H1 (cell line): ENCODE data around the gene MAMSTR. TPM values are rescaled to one million over a fixed set of nuclear protein-coding genes. Genes with fewer than 3 reads are reported as not detected.

Source experiments
- CTCF ChIA-PET: fragments of 300-600 bp; sonication (Branson Sonifier 250); formaldehyde crosslinking; loops from one replicate; lab custom pipeline; 2021; ENCODE audit not compliant: partially characterized antibody; lab: Charles Lee
- POLR2A ChIA-PET: fragments of 300-600 bp; sonication (Branson Sonifier 250); formaldehyde crosslinking; loops from one replicate; lab custom pipeline; 2021; ENCODE audit warnings: inconsistent platforms; ENCODE audit not compliant: partially characterized antibody; lab: Charles Lee
- DNase-seq, 2 experiments: peaks; one replicate each; pipeline versions ENCODE4 v3.0.0 to v3.0.0-alpha.2; 2010 to 2022; ENCODE audit warnings: low spot score in 2 of 2, low read depth in 1 of 2, mixed read lengths in 1 of 2
- FAIRE-seq: peaks from 2 replicates; lab custom pipeline; 2011; peaks lifted over from hg19 to GRCh38; lab: Jason Lieb, UNC
- H2AFZ ChIP-seq: 2 replicates; pipeline ENCODE4 v1.8.1; 2012; ENCODE audit warnings: low read length, inconsistent platforms
- H2AK5ac ChIP-seq: 2 replicates; pipeline ENCODE4 v1.6.1; 2013; ENCODE audit warnings: low read depth, low read length
- H2BK120ac ChIP-seq: replicated peaks from 2 replicates; pipeline ENCODE3; 2013; ENCODE audit warnings: low read depth, low read length, inconsistent platforms
- H2BK12ac ChIP-seq: 2 replicates; pipeline ENCODE4 v1.6.1; 2013; ENCODE audit warnings: low read depth, low read length
- H2BK15ac ChIP-seq: 2 replicates; pipeline ENCODE4 v1.6.1; 2013; ENCODE audit warnings: low read length
- H2BK20ac ChIP-seq: 2 replicates; pipeline ENCODE4 v1.6.1; 2013; ENCODE audit warnings: low read length
- H2BK5ac ChIP-seq: 2 replicates; pipeline ENCODE4 v1.6.1; 2013; ENCODE audit warnings: low read depth, low read length
- H3K14ac ChIP-seq: 2 replicates; pipeline ENCODE4 v1.6.1; 2013; ENCODE audit warnings: inconsistent platforms; ENCODE audit not compliant: insufficient read length
- H3K18ac ChIP-seq: 2 replicates; pipeline ENCODE4 v1.6.1; 2013; ENCODE audit warnings: low read length; ENCODE audit errors: extremely low read depth
- H3K23ac ChIP-seq: 2 replicates; pipeline ENCODE4 v1.6.1; 2013; ENCODE audit warnings: inconsistent platforms; ENCODE audit not compliant: insufficient read length
- H3K23me2 ChIP-seq: 2 replicates; pipeline ENCODE4 v1.6.1; 2013; ENCODE audit warnings: low read depth, low read length
- H3K27ac ChIP-seq: 2 replicates; pipeline ENCODE4 v1.6.1; 2011; ENCODE audit warnings: low read depth, low read length, inconsistent platforms
- H3K27me3 ChIP-seq, 4 experiments: replicated peaks in 1 of 4; 1 replicate in 1 of 4; 2 replicates in 3 of 4; pipeline versions ENCODE4 v1.6.1 to v1.8.1; 2011 to 2013; ENCODE audit warnings: low read length in 3 of 4, mild to moderate bottlenecking in 3 of 4, inconsistent platforms in 2 of 4, mixed read lengths in 2 of 4, moderate library complexity in 1 of 4; ENCODE audit not compliant: control insufficient read depth in 3 of 4, insufficient read depth in 3 of 4; ENCODE audit errors: extremely low read depth in 1 of 4
- H3K36me3 ChIP-seq, 4 experiments: 2 replicates each; pipeline versions ENCODE4 v1.6.1 to v1.8.1; 2011 to 2013; ENCODE audit warnings: mild to moderate bottlenecking in 4 of 4, low read length in 3 of 4, moderate library complexity in 2 of 4, control low read depth in 1 of 4, inconsistent platforms in 1 of 4; ENCODE audit not compliant: insufficient read depth in 4 of 4, control insufficient read depth in 2 of 4
- H3K4ac ChIP-seq: replicated peaks from 2 replicates; pipeline ENCODE3; 2013; ENCODE audit warnings: low read length, low read depth, mixed read lengths, inconsistent platforms; ENCODE audit not compliant: insufficient read length
- H3K4me1 ChIP-seq, 4 experiments: replicated peaks in 1 of 4; 1 replicate in 1 of 4; 2 replicates in 3 of 4; pipeline versions ENCODE4 v1.6.1 to v1.8.1; 2011 to 2013; ENCODE audit warnings: low read length in 3 of 4, inconsistent platforms in 2 of 4, mixed read lengths in 1 of 4; ENCODE audit not compliant: insufficient read depth in 4 of 4, control insufficient read depth in 3 of 4
- H3K4me2 ChIP-seq, 2 experiments: 2 replicates each; pipeline versions ENCODE4 v1.6.1 to v1.8.1; 2011 to 2013; ENCODE audit warnings: low read depth in 2 of 2, low read length in 2 of 2, control low read depth in 1 of 2, inconsistent platforms in 1 of 2, mild to moderate bottlenecking in 1 of 2; ENCODE audit not compliant: insufficient read depth in 1 of 2
- H3K4me3 ChIP-seq, 4 experiments: fragments of 200-600, 300-600 bp in 1 of 4; sonication (generic), shearing (Covaris generic), sonication (Bioruptor Twin) in 1 of 4; 2 replicates each; pipeline versions ENCODE4 v1.5.1 to v1.8.1; 2011 to 2016; ENCODE audit warnings: low read length in 4 of 4, low read depth in 3 of 4, control low read depth in 2 of 4, inconsistent platforms in 2 of 4, mild to moderate bottlenecking in 2 of 4, mixed read lengths in 1 of 4, moderate library complexity in 1 of 4; ENCODE audit not compliant: insufficient read depth in 2 of 4; ENCODE audit errors: extremely low read depth in 1 of 4
- H3K56ac ChIP-seq: replicated peaks from 2 replicates; pipeline ENCODE3; 2013; ENCODE audit warnings: low read depth, mild to moderate bottlenecking, mixed read lengths, low read length, inconsistent platforms; ENCODE audit not compliant: insufficient read length
- H3K79me1 ChIP-seq: 2 replicates; pipeline ENCODE4 v1.6.1; 2013; ENCODE audit warnings: low read depth, low read length, control low read depth
- H3K79me2 ChIP-seq, 2 experiments: 2 replicates each; pipeline versions ENCODE4 v1.6.1 to v1.8.1; 2012 to 2013; ENCODE audit warnings: low read length in 2 of 2, mild to moderate bottlenecking in 2 of 2, inconsistent platforms in 1 of 2; ENCODE audit not compliant: insufficient read depth in 2 of 2, control insufficient read depth in 1 of 2
- H3K9ac ChIP-seq, 4 experiments: replicated peaks in 1 of 4; 1 replicate in 1 of 4; 2 replicates in 3 of 4; pipeline versions ENCODE4 v1.6.1 to v1.8.1; 2011 to 2013; ENCODE audit warnings: low read depth in 3 of 4, low read length in 3 of 4, control low read depth in 2 of 4, mild to moderate bottlenecking in 2 of 4, moderate library complexity in 2 of 4, inconsistent platforms in 1 of 4; ENCODE audit errors: extremely low read depth in 1 of 4
- H3K9me3 ChIP-seq, 2 experiments: 2 replicates each; pipeline versions ENCODE4 v1.6.1 to v1.8.1; 2012 to 2013; ENCODE audit warnings: mild to moderate bottlenecking in 2 of 2, moderate library complexity in 2 of 2, control low read depth in 1 of 2, inconsistent platforms in 1 of 2, low read depth in 1 of 2, low read length in 1 of 2, mixed read lengths in 1 of 2; ENCODE audit not compliant: insufficient read depth in 2 of 2
- H4K20me1 ChIP-seq, 2 experiments: replicated peaks in 1 of 2; 2 replicates each; pipeline versions ENCODE3 to v1.8.1; 2011 to 2013; ENCODE audit warnings: inconsistent platforms in 2 of 2, low read length in 2 of 2, mild to moderate bottlenecking in 1 of 2; ENCODE audit not compliant: insufficient read depth in 2 of 2, control insufficient read depth in 1 of 2
- H4K5ac ChIP-seq: 2 replicates; pipeline ENCODE4 v1.6.1; 2013; ENCODE audit warnings: low read length, low read depth, mixed read lengths, inconsistent platforms; ENCODE audit not compliant: insufficient read length
- H4K8ac ChIP-seq: 2 replicates; pipeline ENCODE4 v1.8.0; 2013; ENCODE audit warnings: mild to moderate bottlenecking, moderate library complexity, low read length, inconsistent platforms; ENCODE audit not compliant: insufficient read depth; ENCODE audit errors: extremely low read depth
- H4K91ac ChIP-seq: replicated peaks from 2 replicates; pipeline ENCODE3; 2013; ENCODE audit warnings: low read length, mixed read lengths, inconsistent platforms; ENCODE audit not compliant: insufficient read length
- RAD21 ChIP-seq, 2 experiments: IDR thresholded peaks in 1 of 2; conservative IDR thresholded peaks in 1 of 2; 2 replicates each; pipeline ENCODE4 v1.6.1; 2011; ENCODE audit warnings: low read depth in 2 of 2, low read length in 2 of 2, improper control_type of control experiment in 1 of 2, inconsistent platforms in 1 of 2, mild to moderate bottlenecking in 1 of 2, moderate library complexity in 1 of 2
- SP1 ChIP-seq: IDR thresholded peaks from 2 replicates; pipeline ENCODE4 v1.6.1; 2011; ENCODE audit warnings: low read depth, low read length
- SUZ12 ChIP-seq: fragments of 200-600 bp; sonication (generic); IDR thresholded peaks from 2 replicates; pipeline ENCODE4 v1.6.1; 2012; ENCODE audit warnings: mild to moderate bottlenecking, inconsistent platforms, low read length, moderate library complexity, mixed read lengths
- TAF1 ChIP-seq: IDR thresholded peaks from 2 replicates; pipeline ENCODE4 v1.6.1; 2011; ENCODE audit warnings: mild to moderate bottlenecking, low read depth, low read length
- TBP ChIP-seq: IDR thresholded peaks from 2 replicates; pipeline ENCODE4 v1.6.1; 2011; ENCODE audit warnings: low read depth, low read length, improper control_type of control experiment
- USF2 ChIP-seq: IDR thresholded peaks from 2 replicates; pipeline ENCODE4 v1.6.1; 2011; ENCODE audit warnings: low read length, improper control_type of control experiment
- WGBS, 2 experiments: shearing (Covaris generic) in 1 of 2; methylation state at CpG; one replicate each; pipeline versions ENCODE4 v1.1.6 to v1.1.7; 2013 to 2015; ENCODE audit warnings: low lambda C conversion rate in 2 of 2, mixed read lengths in 2 of 2, inconsistent platforms in 1 of 2, low coverage in 1 of 2, missing lambda C conversion rate in 1 of 2; ENCODE audit not compliant: insufficient replicate concordance in 2 of 2, insufficient coverage in 1 of 2, insufficient read length in 1 of 2; ENCODE audit errors: extremely low coverage in 1 of 2, missing lambda C conversion rate in 1 of 2; 5-methylcytosine and 5-hydroxymethylcytosine counted together
- polyA plus RNA-seq, 7 experiments: library from polyadenylated mRNA; depleted of rRNA in 3 of 7; stranded (reverse) in 5 of 7; unstranded in 2 of 7; fragments of >200 nt in 5 of 7; fragments of 200-250 nt in 2 of 7; gene quantifications; 1 replicate in 5 of 7; 2 replicates in 1 of 7; 4 replicates in 1 of 7; pipeline versions ENCODE4 v1.2.1 to v1.2.3, GENCODE V29; 2011 to 2013; ENCODE audit warnings: missing spikeins in 2 of 7, mixed read lengths in 2 of 7
- total RNA-seq: library from RNA; stranded (reverse); fragmentation: NEBNext Ultra II Directional; extraction: Animal tissue kit (Norgen Biotek cat#: 25700); gene quantifications from 2 replicates; pipeline ENCODE4 v1.2.1, GENCODE V29; 2021

The MAMSTR gene
- total and polyA plus RNA-seq, 2 of the 8 experiments (the other 6 are each of a cell fraction or from before 2014, with no cell fraction given): 2.0 to 2.3 TPM

- TF ChIP-seq USF2 (peak; percentile 33; the same call in 1 of the 2 replicates), TBP (peak; percentile 30; the same call in 1 of the 2 replicates), TAF1 (peak; percentile 52; the same call in 1 of the 2 replicates), RAD21 (IDR thresholded peaks at IDR 0.05 in 1 of 2, conservative IDR thresholded peaks at IDR 0.05 in 1 of 2; ENCODE audit: low read depth in 2 of 2, low read length in 2 of 2) (no peak), SP1 (peak; percentile 56; the same call in 1 of the 2 replicates), SUZ12 (no peak)
- H3K56ac ChIP-seq: no peak overlapping the region
- no peak overlapping the region for H2BK15ac ChIP-seq
- H4K91ac ChIP-seq: no peak overlapping the region
- H3K4ac ChIP-seq: no peak overlapping the region
- H4K20me1 ChIP-seq: no peaks in the 10 kb centered on the region
- H4K8ac ChIP-seq: no peak overlapping the region
- H3K79me1 ChIP-seq: no peaks in the 10 kb centered on the region
- CTCF ChIA-PET: interaction anchor here (0.8 to 3.6 kb wide), 5 partner anchors 9 to 69 kb away, joined by 3 to 23 read pairs (median 10); no protein-coding TSS in a partner anchor
- H3K4me1 ChIP-seq: peaks cover 5 to 26% (median 22%) of the 10 kb centered on the region in 4 experiments
- POLR2A ChIA-PET: interaction anchor here (0.6 to 4.5 kb wide), 14 partner anchors 9 to 107 kb away, joined by 3 to 22 read pairs (median 4); partner anchors contain the start of genes CA11, FUT2, IZUMO1 and NTN5
- no peaks in the 10 kb centered on the region for H3K79me2 ChIP-seq
- no peak overlapping the region for H3K27ac ChIP-seq
- H2BK120ac ChIP-seq: no peak overlapping the region
- peaks cover 10% of the 10 kb centered on the region; the same call in 1 of the 2 replicates for H3K23me2 ChIP-seq
- no peak overlapping the region for H3K23ac ChIP-seq
- no peak overlapping the region for H2AK5ac ChIP-seq
- H3K36me3 ChIP-seq: no peaks in the 10 kb centered on the region
- no peak overlapping the region for H2AFZ ChIP-seq
- no peak overlapping the region for H3K9ac ChIP-seq
- 0 out of 2 replicates have a peak overlapping the region, but pooled peaks have one; percentile 13 for H3K18ac ChIP-seq
- no peak overlapping the region for H4K5ac ChIP-seq
- no peak overlapping the region for H3K14ac ChIP-seq
- FAIRE-seq (peak; percentile 77), DNase-seq (no peak)
- no peak overlapping the region for H2BK20ac ChIP-seq
- peak overlapping the region in 1 of 2 experiments; percentile 75; a peak in 3 of 4 replicates for H3K4me2 ChIP-seq
- H3K4me3 ChIP-seq: peak overlapping the region in 1 of 4 experiments; percentile 12; a peak in 1 of 8 replicates
- WGBS, 2 experiments: 60% methylated on average over 19 of the region's 22 CpGs; no CpG with 5 or more reads in 1 of the 2 experiments
- no peak overlapping the region; the same call in 1 of the 2 replicates for H2BK12ac ChIP-seq
- no peaks in the 10 kb centered on the region for H3K9me3 ChIP-seq
- H2BK5ac ChIP-seq: no peak overlapping the region
- H3K27me3 ChIP-seq: peaks cover 3 to 19% (median 12%) of the 10 kb centered on the region in 4 experiments; a peak in 6 of 7 replicates
Measured at GRCh38 chr19:48737360-48737998, 18.0 kb upstream of the MAMSTR start.
